Astrocyte of the hippocampus (primary cell): ENCODE data around the gene ZDHHC20.

ENCODE experiments used
- DNase-seq: peaks from one replicate; pipeline ENCODE4 v3.0.0; 2011; ENCODE audit warnings: low read depth, low spot score

Gene ZDHHC20

GRCh38 chr13:21458813-21459701 is at the start of gene ZDHHC20:
ZDHHC20 (minus strand) TSS chr13:21459303; CDS start chr13:21459171, 132 bp downstream.
- DNase-seq: peak; percentile 95

DNA sequence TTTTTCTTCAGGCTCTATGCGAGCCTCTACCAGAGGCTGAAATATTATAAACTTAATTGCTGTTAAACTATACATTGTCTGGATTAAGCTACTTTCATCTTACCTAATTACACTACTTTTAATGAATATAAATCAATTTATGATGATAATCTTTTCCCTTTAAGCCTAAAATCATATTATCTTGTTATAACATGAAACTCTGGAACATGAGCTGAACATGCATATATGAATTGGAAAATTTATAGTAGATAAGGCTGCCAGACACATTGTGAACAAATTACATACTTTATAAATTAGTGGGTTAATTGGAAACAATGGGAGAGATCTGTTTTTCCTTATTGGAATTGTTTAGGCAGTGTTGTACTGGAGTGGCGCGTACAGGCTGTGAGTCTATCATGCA is 45.3 kb upstream of the ZDHHC20 start:
- no peak for DNase-seq

DNA sequence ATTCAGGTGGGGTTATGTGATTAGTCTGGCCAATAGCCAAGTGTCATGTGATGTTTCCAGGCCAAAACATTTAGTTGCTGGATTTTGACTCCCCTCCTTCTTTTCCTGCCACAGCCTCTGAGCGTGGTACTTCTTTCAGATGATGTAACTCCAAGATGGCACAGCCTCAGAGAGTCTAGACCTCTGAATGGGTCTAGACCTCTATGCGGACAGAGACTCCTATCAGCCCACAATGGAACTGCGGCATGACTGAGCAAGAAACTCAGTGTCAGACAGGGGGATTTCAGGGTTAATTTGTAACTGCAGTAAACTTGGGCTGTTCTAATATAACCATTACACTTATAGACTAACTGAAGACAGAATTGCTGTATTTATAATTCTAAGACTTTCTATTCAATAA is 42.6 kb upstream of the ZDHHC20 start:
- DNase-seq: no peak

GRCh38 chr13:21486322-21486721 is 27.2 kb upstream of the ZDHHC20 start:
- DNase-seq: no peak

DNA sequence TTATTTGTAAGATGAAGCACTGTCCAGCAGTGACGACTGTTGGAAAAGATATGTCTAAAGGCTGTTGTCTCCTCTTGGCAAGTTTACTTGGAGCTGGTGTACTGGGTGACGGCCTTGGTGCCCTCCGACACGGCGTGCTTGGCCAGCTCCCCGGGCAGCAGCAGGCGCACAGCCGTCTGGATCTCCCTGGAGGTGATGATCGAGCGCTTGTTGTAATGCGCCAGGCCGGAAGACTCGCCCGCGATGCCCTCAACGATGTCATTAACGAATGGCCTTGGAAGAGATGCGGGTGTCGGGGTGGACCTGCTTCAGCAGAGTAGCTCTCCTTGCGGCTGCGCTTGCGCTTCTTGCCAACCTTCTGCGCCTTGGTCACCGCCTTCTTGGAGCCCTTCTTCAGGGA is 24.6 kb upstream of the ZDHHC20 start:
- no peak for DNase-seq

DNA sequence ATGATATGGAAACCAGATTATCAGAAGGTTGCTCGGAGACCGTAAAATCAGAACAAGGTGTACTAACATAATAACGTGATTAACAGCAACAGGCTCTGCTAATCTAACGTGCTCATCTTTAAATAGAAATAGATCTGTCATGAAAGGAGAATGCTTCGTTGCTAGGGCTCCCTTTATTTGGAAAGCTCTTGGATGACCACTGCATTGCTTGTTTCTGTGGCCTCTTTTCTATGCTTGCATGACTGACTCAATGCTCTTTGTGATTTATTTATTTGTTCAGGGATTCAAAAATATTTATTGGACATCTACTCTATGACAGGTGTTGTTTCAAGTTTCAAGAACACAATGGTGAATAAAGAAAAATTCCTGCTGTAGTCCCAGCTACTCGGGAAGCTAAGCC is 22.3 kb upstream of the ZDHHC20 start:
- no peak for DNase-seq

- DNase-seq: peak; percentile 84
Observed at GRCh38 chr13:21478881-21479808, 20.0 kb upstream of the ZDHHC20 start.

DNA sequence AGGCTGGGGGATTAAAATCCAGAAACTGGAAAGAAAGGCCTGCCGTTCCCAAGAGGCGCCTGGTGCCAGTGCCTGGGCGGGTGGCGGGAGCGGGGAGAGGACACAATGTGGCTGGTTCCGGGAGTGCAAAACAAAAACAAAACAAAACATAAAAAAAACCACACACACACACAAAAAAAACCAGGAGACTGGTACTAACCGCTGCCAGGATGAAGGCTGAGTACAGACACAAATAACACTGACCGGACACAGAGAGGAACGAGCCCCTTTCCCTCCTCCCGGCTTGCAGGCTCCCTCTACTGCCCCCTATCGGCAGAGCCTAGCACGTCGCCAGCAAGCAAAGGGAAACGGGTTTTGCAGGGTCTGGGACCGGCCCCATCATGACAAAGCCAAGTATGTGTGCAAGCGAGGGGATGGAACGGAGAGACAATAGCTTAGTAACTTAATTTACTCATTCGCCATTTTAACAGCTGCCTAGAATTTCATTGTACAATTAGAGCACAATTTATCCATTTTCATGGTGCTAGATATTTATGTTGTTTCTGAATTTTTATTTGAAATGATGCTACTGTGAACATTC is 17.9 kb upstream of the ZDHHC20 start:
- peak; percentile 90 for DNase-seq

DNA sequence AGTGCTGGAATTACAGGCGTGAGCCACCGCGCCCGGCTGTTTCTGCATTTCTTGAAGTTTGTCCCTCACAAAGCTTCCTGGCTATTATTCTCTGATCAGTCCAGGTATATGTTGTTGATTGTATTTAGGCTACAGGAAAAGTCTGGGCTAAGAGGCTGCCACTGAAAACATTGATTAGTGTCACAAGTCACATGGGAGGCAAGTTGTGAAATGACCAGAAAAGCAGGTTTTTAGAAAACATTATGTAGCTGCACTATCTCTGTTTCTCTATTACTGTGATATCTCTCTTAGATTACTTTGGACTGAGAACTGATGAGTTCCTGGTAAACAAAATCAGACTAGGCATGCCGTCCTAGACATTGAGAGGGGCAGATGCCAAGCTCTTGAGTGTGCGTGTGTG is 16.0 kb upstream of the ZDHHC20 start:
- DNase-seq: no peak

DNA sequence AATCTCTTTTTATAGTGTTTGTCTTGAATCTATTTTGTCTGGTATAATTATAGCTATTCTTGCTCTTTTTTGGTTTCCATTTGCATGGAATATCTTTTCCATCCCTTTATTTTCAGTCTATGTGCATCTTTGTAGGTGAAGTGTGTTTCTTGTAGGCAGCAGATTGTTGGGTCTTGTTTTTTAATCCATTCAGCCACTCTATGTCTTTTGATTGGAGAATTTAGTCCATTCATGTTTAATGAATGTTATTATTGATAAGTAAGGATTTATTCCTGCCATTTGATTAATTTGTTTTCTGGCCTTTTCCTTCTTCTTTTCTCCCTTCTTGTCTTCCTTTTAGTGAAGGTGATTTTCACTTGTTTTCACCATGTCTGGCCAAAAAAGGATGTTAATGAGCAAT is 11.7 kb upstream of the ZDHHC20 start:
- no peak for DNase-seq

DNA sequence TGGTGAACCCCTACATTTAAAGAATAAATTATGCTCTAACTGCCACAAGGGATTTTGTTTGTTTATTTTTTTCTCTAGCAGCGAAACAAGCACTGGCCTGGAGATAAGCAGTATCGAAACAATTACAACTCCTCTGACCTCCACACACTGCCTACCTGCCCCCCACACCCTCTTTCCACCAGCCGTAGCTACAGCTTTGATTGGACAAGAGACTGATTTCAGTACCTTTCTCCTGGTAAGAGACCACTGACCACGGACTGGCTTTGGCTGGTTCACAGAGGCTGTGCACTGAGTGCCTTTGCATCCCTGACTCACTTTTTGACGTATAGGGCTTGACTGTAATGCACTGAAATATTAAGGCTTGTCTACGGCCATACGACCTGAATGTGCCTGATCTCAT is 7.4 kb upstream of the ZDHHC20 start:
- no peak for DNase-seq

DNA sequence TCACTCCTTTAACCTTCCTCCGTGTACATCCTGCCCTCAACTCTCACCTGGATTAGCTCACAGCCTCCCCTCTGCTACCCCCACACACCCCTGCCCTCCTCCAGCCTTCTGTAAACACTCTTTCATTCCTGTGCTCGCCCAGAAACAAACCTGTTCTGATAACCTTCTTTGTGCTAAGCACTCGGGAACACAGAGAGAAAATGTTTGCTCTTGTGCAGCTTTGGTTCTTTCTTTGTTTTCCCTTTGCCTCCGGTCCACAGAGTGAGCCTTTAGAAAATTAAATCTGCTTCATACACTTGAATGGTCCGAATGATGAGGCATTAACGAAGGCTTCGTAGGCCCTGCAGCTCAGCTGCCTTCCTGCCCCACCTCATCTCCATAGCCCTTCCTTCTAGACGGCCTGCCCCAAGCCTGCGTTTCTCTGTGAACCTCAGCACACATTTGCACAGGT is 6.6 kb upstream of the ZDHHC20 start:
- no peak for DNase-seq

GRCh38 chr13:21463424-21463823 is 4.3 kb upstream of the ZDHHC20 start:
- DNase-seq: no peak

DNA sequence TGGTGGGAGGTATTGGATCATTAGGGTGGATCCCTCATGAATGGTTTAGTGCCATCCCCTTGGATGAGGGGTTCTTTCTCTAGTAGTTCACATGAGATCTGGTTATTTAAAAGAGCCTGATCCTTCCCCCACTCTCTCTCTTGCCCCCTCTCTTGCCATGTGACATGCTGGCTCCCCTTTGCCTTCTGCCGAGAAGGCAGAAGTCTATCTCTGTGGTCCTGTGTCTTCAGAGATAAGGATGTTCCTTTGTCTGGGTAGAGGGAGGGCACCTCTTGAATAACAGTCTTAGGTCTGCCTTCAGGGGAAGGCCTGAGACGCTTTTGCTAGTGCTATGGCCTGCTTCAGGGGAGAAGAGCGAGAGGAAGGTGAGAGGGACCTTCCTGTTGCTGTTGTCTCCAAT is 2.0 kb upstream of the ZDHHC20 start:
- DNase-seq: no peak

- peak; percentile 42 for DNase-seq
Observed at GRCh38 chr13:21458451-21458812, 671 bp downstream of the ZDHHC20 start.

GRCh38 chr13:21453387-21454081 is 5.6 kb downstream of the ZDHHC20 start:
- no peak for DNase-seq

- no peak for DNase-seq
Observed at GRCh38 chr13:21450936-21451335, 8.2 kb downstream of the ZDHHC20 start.

DNA sequence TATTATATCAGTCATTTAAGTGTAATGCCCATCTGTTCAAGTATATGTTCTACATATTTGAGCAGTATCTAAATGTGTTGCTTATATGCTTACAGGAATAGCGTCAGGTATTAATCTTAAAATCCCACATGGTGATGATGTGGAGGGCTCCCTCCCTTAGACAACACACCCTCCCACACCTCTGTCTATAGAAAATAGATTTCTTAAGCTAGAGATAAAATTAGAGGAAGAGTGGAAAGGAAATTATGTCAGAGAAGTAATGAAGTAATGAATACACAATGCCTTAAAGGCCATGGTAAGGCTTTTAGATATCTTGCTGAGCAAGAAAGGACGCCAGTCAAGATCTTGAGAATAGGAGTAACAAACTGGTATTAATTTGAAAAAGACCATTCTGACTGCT is 12.4 kb downstream of the ZDHHC20 start:
- DNase-seq: no peak

- DNase-seq: no peak
Observed at GRCh38 chr13:21445759-21446158, 13.3 kb downstream of the ZDHHC20 start.

- no peak for DNase-seq
Observed at GRCh38 chr13:21443171-21443570, 15.9 kb downstream of the ZDHHC20 start.

GRCh38 chr13:21436582-21436981 is 22.5 kb downstream of the ZDHHC20 start:
- no peak for DNase-seq
